Measurements from ENCODE around the gene NOB1.
A peak's percentile ranks its signal among the peaks of the same experiment; 100 is the strongest.
"Not testable (repeated sequence)": the region's sequence is repeated elsewhere in the genome, so short reads cannot be mapped to it uniquely, and the experiment has no call there.

Gene NOB1

DNA sequence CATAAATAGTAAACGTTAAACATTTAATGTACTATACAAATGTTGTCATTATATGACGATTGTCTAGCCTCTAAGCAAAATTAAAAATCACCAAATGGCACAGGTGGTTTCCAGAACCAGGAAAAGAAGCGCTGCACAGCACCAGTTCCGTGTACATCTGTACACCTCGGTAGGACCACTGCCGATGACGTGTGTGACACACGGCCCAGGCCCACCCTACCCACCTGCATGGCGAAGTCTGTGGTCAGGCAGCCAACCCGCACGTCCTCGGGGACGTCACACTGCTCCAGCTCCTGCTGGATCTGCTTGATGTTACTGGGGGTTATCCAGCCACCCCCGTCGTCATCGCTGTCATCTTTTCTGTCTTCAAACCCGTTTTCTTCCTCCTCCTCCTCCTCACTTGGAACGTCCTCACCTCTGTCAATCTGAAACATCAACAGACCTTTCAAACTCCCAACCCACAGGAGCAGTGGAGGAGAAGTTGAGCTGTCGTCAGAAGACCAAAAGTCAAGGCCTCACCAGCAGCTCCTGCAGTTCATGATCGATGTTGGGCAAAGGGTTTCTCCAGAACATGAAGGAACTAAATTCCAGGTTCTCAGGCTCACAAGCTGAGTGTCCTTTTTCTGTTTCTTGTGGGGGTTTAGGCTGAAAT, 5.9 kb downstream of the NOB1 start:
- DNase-seq (ENCODE audit: low spot score in 2 of 2) (no peak), ATAC-seq (replicated peaks; ENCODE audit: extremely low read depth, poor library complexity, severe bottlenecking) (no peak)
- no peak overlapping the region for H3K27ac Mint-ChIP-seq (ENCODE audit: low read depth)
- peaks cover 22% of the 10 kb centered on the region for H3K4me1 Mint-ChIP-seq
- no peak overlapping the region for H3K4me3 Mint-ChIP-seq
- no peaks in the 10 kb centered on the region for H3K27me3 Mint-ChIP-seq
- H3K36me3 Mint-ChIP-seq (ENCODE audit: insufficient read depth): peaks cover 58% of the 10 kb centered on the region
- no peaks in the 10 kb centered on the region for H3K9me3 Mint-ChIP-seq

DNA sequence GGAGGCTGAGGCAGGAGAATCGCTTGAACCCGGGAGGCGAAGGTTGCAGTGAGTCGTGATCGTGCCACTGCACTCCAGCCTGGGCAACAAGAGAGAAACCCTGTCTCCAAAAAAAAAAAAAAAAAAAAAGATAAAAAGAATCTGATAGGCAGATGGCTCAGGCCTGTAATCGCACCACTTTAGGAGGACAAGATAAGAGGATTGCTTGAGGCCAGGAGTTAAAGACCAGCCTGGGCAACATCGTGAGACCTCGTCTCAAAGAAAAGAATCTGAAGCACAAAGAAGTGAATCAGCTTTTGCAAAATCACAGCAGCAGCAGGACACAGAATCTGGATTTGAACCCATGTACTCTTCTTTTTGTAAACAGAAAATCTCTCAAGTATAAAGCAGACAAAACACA, 7.6 kb downstream of the NOB1 start:
- H3K27ac Mint-ChIP-seq (ENCODE audit: low read depth): no peak overlapping the region
- peaks cover 11% of the 10 kb centered on the region for H3K4me1 Mint-ChIP-seq
- no peak for DNase-seq (ENCODE audit: low spot score in 2 of 2)
- H3K27me3 Mint-ChIP-seq: no peaks in the 10 kb centered on the region
- peaks cover 68% of the 10 kb centered on the region for H3K36me3 Mint-ChIP-seq (ENCODE audit: insufficient read depth)
- H3K4me3 Mint-ChIP-seq: no peak overlapping the region
- H3K9me3 Mint-ChIP-seq: no peaks in the 10 kb centered on the region
- ATAC-seq (replicated peaks; ENCODE audit: extremely low read depth, poor library complexity, severe bottlenecking): no peak

DNA sequence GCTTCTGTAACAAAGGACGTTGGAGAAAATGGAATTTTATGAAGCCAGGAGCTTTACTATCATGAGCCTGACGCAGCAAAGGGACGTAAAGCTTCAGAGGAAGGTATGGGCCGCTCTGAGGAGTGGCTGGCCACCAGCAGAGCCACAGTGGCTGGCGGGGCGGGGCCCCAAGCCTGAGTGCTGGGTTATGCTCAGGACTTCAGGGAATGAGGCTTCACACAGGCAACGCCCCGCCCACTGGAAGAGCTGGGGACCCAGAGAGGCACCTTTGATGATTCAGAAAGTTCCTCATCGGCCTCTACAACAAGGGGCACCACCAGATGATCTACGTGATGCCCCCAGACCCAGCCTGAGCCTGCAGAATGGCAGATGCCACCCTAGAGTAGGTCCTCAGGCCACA, 8.8 kb downstream of the NOB1 start:
- Mint-ChIP-seq H3K4me1 (peaks cover 7% of the 10 kb centered on the region), H3K9me3 (no peaks in the 10 kb centered on the region), H3K36me3 (ENCODE audit: insufficient read depth) (peaks cover 70% of the 10 kb centered on the region), H3K27me3 (no peaks in the 10 kb centered on the region), H3K27ac (ENCODE audit: low read depth) (no peak overlapping the region), H3K4me3 (no peak overlapping the region)
- DNase-seq (ENCODE audit: low spot score in 2 of 2) (no peak), ATAC-seq (replicated peaks; ENCODE audit: extremely low read depth, poor library complexity, severe bottlenecking) (no peak)

DNA sequence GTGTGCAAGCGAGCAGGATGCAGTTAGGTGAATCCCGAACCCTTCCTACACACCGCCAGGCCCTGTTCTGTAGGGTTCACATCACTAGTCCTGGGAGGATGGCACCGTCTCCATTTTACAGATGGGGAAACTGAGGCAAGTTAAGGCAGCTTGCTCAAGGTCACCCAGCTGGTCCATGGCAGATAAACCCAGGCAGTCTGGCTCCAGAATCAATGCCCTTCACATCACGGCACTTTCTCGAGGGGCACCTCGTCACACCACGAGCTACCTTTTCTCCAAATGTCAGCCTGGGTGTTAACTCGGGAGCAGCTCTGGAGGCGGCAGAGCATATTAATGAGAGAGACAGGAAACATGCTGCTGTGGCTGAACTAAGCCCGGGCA, 9.5 kb downstream of the NOB1 start:
- Mint-ChIP-seq H3K4me1 (peaks cover 7% of the 10 kb centered on the region), H3K9me3 (no peaks in the 10 kb centered on the region), H3K27me3 (no peaks in the 10 kb centered on the region), H3K27ac (ENCODE audit: low read depth) (no peak overlapping the region), H3K4me3 (no peak overlapping the region), H3K36me3 (ENCODE audit: insufficient read depth) (peaks cover 66% of the 10 kb centered on the region)
- ATAC-seq (replicated peaks; ENCODE audit: extremely low read depth, poor library complexity, severe bottlenecking): no peak
- DNase-seq (ENCODE audit: low spot score in 2 of 2): no peak

DNA sequence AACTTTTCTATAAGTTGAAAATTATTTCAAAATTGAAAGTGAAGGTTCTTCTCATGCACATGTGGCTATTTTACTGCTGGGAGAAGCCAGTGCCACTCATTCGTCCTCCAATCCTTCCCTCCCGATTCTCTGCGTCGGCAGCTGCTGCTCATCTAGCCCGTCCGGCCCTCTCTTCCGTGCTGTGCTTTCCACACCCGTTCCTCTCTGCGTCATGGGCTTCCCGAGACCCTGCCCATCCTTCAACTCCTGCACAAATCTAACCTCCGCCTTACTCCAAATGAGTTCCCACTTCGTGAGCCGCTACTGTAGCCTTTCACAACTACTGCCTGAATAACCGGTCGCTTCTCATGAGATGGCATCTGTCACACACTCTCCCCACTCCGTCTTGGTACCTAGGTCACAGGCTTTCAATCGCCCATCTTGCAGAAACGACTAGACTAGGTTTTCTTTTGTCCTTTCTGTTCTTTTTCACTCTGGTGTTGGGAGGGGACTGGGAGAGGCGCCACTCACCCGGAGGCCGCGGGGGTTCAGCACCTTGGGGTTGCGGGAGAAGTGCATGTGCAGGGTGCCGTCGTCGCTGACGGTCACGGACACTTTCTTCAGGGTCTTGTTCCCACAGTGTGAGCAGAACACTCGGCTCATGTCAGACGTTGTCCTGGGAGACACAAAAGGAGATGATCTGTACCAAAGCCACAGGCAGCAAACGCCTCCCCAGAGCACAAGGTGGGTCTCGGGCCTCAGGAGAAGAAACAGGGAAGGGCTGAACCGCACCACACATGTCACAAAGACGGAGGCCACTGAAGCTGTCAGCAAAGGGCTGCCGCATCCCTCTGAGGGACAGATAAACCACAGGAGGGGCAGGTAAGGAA, 10.1 kb downstream of the NOB1 start:
- Mint-ChIP-seq H3K4me3 (no peak overlapping the region), H3K27ac (ENCODE audit: low read depth) (peak overlapping the region; percentile 52)
- no peak for DNase-seq (ENCODE audit: low spot score in 2 of 2)

DNA sequence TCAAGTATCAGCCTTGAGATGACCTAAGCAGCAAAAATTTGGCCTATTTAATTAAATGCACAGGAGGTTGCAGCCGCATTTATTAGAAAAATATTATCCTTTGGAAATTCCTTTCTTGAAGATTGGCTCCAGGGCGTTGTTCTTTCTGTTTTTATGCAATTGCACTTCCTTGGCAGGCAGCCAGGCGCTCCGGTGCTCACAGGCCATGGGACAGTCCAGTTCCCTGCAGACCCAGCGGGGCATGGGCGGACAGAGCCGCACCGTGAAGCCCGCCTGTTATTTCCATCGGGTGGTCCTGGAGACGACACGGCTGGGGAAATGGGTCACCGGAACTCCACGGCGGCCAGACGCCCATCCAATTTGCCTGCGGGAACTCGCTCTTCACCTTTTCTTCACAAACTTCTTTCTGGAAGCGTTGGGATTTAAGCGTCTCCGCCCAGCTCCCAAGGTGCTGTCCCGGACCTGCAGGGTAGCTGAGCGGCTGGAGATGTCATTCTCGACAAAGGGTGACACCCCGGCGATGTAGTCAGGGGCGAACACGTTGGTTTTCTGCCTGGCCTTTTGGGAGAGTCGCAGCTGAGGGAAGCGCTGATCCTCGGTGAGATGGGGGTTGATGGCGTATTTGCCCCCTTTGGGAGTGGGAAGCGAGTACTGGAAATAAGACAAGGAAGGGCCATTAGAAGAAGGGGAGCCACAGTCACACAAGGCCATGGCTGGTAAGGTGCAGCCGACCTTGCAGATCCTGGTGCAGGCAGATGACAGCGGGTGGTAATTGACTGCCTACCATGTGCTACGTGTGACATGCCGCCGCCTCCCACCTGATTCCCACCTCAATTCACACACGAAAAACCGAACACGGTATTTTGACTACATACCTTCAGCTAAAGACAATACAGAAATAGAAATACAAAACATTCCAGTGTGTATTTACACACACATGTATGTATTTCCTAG, 12.5 kb downstream of the NOB1 start:
- Mint-ChIP-seq H3K27ac (ENCODE audit: low read depth) (no peak overlapping the region), H3K27me3 (no peaks in the 10 kb centered on the region), H3K9me3 (no peaks in the 10 kb centered on the region), H3K4me1 (peaks cover 7% of the 10 kb centered on the region), H3K4me3 (no peak overlapping the region), H3K36me3 (ENCODE audit: insufficient read depth) (peaks cover 48% of the 10 kb centered on the region)
- DNase-seq (ENCODE audit: low spot score in 2 of 2) (no peak), ATAC-seq (replicated peaks; ENCODE audit: extremely low read depth, poor library complexity, severe bottlenecking) (no peak)

More for the DNA sequence above, 10.1 kb downstream of the NOB1 start:
- Mint-ChIP-seq H3K36me3 (ENCODE audit: insufficient read depth) (peaks cover 64% of the 10 kb centered on the region), H3K9me3 (no peaks in the 10 kb centered on the region), H3K27me3 (no peaks in the 10 kb centered on the region), H3K4me1 (peaks cover 7% of the 10 kb centered on the region)
- no peak for ATAC-seq (replicated peaks; ENCODE audit: extremely low read depth, poor library complexity, severe bottlenecking)

DNA sequence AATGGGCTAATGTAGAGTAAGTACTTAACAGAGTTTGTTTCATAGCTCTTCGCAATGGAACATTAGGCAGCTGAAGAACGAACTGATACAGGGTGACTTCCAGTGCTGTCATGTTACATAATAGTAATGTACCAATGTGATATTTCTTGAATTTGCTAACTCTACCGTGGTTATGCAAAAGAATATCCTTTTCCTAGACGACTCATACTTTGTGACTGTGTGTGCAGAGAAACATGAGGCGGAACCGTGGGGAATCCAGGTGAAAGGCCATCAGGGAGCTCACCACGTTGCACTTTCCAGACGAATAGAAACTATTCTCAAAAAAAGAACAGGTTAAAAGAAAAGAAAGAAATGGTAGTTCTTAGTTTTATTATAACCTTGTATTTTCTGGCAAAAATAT, 13.2 kb downstream of the NOB1 start:
- ATAC-seq (replicated peaks; ENCODE audit: extremely low read depth, poor library complexity, severe bottlenecking): no peak
- DNase-seq (ENCODE audit: low spot score in 2 of 2): no peak
- Mint-ChIP-seq H3K4me3 (no peak overlapping the region), H3K36me3 (ENCODE audit: insufficient read depth) (peaks cover 43% of the 10 kb centered on the region), H3K27ac (ENCODE audit: low read depth) (no peak overlapping the region), H3K27me3 (no peaks in the 10 kb centered on the region), H3K9me3 (no peaks in the 10 kb centered on the region), H3K4me1 (peaks cover 7% of the 10 kb centered on the region)

DNA sequence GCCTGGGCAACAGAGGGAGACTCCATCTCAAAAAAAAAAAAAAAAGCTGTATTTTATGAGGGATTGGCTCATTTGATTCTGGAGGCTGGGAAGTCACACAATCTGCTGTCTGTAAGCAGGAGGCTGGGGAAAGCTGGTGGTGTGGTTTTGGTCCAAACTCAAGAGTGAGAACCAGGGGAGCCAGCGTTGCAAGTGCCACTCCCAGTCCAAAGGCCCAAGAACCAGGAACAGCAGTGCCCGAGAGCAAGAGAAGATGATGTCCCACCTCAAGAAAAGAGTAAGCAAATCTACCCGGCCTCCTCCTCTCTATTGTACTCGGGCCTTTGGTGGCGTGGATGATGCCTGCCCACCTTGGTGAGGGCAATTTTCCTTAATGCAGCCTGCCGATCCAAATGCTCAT, 22.6 kb downstream of the NOB1 start:
- no peaks in the 10 kb centered on the region for H3K9me3 Mint-ChIP-seq
- peaks cover 4% of the 10 kb centered on the region for H3K4me1 Mint-ChIP-seq
- DNase-seq (ENCODE audit: low spot score in 2 of 2) (no peak), ATAC-seq (replicated peaks; ENCODE audit: extremely low read depth, poor library complexity, severe bottlenecking) (no peak)
- H3K27me3 Mint-ChIP-seq: no peaks in the 10 kb centered on the region
- no peak overlapping the region for H3K27ac Mint-ChIP-seq (ENCODE audit: low read depth)
- H3K36me3 Mint-ChIP-seq (ENCODE audit: insufficient read depth): peaks cover 1% of the 10 kb centered on the region
- no peak overlapping the region for H3K4me3 Mint-ChIP-seq

DNA sequence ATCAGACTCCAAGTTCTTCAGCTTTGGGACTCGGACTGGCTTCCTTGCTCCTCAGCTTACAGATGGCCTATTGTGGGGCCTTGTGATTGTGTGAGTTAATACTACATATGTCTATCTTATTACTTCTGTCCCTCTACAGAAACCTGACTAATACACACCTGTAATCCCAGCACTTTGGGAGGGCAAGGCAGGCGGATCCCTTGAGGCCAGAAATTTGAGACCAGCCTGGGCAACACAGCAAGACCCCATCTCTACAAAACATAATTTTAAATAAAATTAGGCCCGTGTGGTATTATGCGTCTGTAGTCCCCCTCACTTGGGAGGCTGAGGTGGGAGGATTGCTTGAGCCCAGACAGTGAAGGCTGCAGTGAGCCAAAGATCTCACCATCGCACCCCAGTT, 23.4 kb downstream of the NOB1 start:
- not testable (repeated sequence) for H3K27me3 Mint-ChIP-seq; H3K9me3 Mint-ChIP-seq; DNase-seq (ENCODE audit: low spot score in 2 of 2); H3K36me3 Mint-ChIP-seq (ENCODE audit: insufficient read depth); H3K4me3 Mint-ChIP-seq; H3K27ac Mint-ChIP-seq (ENCODE audit: low read depth); ATAC-seq (replicated peaks; ENCODE audit: extremely low read depth, poor library complexity, severe bottlenecking)
- peaks cover 12% of the 10 kb centered on the region for H3K4me1 Mint-ChIP-seq

DNA sequence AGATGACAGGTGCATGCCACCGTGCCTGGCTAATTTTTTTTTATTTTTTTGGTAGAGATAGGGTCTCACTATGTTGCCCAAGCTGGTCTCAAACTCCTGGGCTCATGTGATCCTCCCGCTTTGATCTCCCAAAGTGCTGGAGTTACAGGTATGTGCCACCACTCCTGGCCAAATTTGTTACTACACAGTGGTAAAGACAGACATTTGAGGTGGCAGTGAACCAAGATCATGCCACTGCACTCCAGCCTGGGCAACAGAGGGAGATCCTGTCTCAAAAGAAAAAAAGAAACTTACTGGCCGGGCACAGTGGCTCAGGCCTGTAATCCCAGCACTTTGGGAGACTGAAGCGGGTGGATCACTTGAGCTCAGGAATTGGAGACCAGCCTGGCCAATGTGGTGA, 25.7 kb downstream of the NOB1 start:
- H3K9me3 Mint-ChIP-seq; H3K27ac Mint-ChIP-seq (ENCODE audit: low read depth); H3K36me3 Mint-ChIP-seq (ENCODE audit: insufficient read depth); H3K27me3 Mint-ChIP-seq; DNase-seq (ENCODE audit: low spot score in 2 of 2); H3K4me3 Mint-ChIP-seq; ATAC-seq (replicated peaks; ENCODE audit: extremely low read depth, poor library complexity, severe bottlenecking): not testable (repeated sequence)
- H3K4me1 Mint-ChIP-seq: peaks cover 20% of the 10 kb centered on the region

DNA sequence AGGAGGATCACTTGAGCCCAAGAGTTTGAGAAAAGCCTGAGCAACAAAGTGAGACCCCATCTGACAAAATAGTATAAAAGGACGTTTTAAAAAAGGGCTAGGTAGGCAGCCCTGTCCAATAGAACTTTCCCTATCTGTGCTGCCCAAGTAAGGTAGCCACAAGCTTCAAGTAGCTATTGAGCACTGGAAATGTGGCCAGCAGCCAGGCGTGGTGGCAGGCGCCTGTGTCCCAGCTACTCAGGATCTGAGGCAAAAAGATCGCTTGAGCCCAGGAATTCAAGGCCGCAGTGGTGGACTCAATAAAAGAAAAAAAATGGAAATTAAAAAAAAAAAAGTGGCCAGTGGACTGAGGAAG, 26.8 kb downstream of the NOB1 start:
- H3K4me1 Mint-ChIP-seq: peaks cover 20% of the 10 kb centered on the region
- H3K4me3 Mint-ChIP-seq: no peak overlapping the region
- ATAC-seq (replicated peaks; ENCODE audit: extremely low read depth, poor library complexity, severe bottlenecking) (no peak), DNase-seq (ENCODE audit: low spot score in 2 of 2) (no peak)
- H3K36me3 Mint-ChIP-seq (ENCODE audit: insufficient read depth): peaks cover 8% of the 10 kb centered on the region
- H3K9me3 Mint-ChIP-seq: no peaks in the 10 kb centered on the region
- H3K27me3 Mint-ChIP-seq: no peaks in the 10 kb centered on the region
- H3K27ac Mint-ChIP-seq (ENCODE audit: low read depth): no peak overlapping the region

DNA sequence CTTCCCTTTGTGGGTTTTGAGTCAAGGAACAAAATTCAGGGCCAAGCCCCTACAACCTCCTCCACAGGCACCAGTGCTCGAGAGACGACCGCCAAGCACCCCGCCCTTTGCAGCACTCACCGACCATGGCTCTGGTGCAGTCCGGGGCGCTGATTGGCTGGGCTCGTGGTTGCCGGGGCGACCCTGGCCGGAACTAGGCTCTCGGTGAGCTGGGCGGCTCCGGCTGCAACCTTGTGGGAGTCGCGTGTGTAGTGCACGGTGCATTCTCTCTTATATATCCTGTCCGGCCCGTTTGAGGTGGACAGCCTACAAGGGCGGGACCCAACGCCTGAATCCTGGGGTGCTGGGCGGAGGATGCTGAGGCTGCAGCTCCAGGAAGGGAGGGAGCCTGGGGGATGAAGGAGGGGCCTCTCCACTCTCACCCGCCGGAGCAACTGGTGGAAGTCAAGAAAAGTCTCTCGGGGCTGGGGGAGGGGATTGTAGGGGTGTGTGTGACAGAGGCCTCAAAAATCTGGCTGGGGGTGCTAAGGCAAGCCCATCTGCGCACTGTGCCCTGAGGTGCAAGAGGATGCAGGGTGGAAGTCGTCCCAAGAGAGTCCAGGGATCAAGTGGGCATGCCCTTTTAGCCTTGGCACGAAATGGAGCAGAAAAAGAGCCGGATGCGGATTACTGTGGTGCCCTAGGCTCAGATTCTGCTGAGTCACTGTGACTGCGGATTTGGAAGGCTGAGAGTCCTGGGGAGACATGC, 28.2 kb downstream of the NOB1 start, which contains the start of gene NQO1:
NQO1 (minus strand) TSS at position 248 of the 748 bp plus-strand sequence; CDS start at position 127, 121 bp downstream.
- Mint-ChIP-seq H3K4me3 (peak within 1 kb of the TSS; percentile 94), H3K27me3 (no peaks in the 10 kb centered on the region), H3K36me3 (ENCODE audit: insufficient read depth) (peaks cover 7% of the 10 kb centered on the region), H3K4me1 (peaks cover 20% of the 10 kb centered on the region), H3K9me3 (no peaks in the 10 kb centered on the region), H3K27ac (ENCODE audit: low read depth) (peak within 1 kb of the TSS; percentile 92)
- ATAC-seq (replicated peaks; ENCODE audit: extremely low read depth, poor library complexity, severe bottlenecking) (peak; percentile 98), DNase-seq (ENCODE audit: low spot score in 2 of 2) (peak; percentile 70)

Data from central memory CD8-positive, alpha-beta T cell (primary cell).